ENCODE results near the gene FAM222A.

DNA sequence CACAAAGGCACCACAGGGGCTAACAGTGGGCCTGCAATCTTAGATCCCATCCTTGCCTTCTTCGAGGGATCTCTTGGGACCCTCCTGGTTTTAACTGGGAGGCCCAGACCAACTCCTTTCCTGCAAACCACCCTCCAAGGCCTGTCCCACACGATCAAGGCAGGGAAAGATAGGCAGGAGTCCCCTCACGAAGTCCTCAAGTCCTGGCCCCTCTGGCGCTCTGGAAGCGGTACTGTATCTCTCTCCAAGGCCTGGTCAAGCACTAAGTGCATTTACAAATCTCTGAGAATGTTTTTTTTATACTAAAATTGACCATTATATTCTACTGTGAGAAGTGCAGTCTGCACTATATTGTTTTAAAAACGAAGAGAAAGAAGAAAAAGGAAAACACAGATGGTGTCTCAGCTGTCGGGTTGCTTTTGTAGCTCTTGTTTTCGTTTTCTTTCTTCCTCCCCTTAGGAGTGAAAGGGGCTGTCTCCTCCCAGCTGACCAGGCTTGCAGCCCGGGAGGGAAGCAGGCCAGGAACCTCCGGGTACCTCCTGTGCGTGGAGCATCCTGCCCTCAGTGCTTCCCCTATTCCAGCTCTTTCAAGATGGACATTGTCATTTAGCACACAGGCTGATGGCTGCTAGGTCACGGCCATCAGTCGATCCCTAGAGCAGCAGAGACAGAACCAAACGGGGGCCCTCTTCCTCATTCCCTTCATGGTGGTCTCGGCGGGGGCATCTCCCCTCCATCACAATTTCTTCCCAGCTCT lies 56.7 kb downstream of the FAM222A start:
- TF ChIP-seq, protein P1, sequence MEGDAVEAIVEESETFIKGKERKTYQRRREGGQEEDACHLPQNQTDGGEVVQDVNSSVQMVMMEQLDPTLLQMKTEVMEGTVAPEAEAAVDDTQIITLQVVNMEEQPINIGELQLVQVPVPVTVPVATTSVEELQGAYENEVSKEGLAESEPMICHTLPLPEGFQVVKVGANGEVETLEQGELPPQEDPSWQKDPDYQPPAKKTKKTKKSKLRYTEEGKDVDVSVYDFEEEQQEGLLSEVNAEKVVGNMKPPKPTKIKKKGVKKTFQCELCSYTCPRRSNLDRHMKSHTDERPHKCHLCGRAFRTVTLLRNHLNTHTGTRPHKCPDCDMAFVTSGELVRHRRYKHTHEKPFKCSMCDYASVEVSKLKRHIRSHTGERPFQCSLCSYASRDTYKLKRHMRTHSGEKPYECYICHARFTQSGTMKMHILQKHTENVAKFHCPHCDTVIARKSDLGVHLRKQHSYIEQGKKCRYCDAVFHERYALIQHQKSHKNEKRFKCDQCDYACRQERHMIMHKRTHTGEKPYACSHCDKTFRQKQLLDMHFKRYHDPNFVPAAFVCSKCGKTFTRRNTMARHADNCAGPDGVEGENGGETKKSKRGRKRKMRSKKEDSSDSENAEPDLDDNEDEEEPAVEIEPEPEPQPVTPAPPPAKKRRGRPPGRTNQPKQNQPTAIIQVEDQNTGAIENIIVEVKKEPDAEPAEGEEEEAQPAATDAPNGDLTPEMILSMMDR (IDR thresholded peaks at IDR 0.05; ENCODE audit: low read depth, low read length, poor library complexity, severe bottlenecking): no peak
- no peak for TF ChIP-seq EZH2phosphoT487 (IDR thresholded peaks at IDR 0.05; ENCODE audit: borderline replicate concordance, low read length)
